ENCODE results near the gene ADAM19.

- TF ChIP-seq CTCF (IDR thresholded peaks at IDR 0.05) (no peak), POLR2AphosphoS5 (IDR thresholded peaks at IDR 0.05; ENCODE audit: low read depth, low read length) (no peak), REST (IDR thresholded peaks at IDR 0.05; ENCODE audit: insufficient read depth in 1 of 2, low read depth in 2 of 2, low read length in 1 of 2) (no peak)
Observed at GRCh38 chr5:157475432-157475831, 100.1 kb downstream of the ADAM19 start.

Measured in Panc1 (cell line).